ENCODE results near the gene NFIB.

NFIB gene

GRCh38 chr9:14175778-14176177 lies 138.2 kb downstream of the NFIB start:
- Histone ChIP-seq H3K27ac (ENCODE audit: low read depth, low read length) (no peak overlapping the region), H4K5ac (ENCODE audit: low read length) (no peak overlapping the region), H3K79me1 (ENCODE audit: low read length) (no peaks in the 10 kb centered on the region), H3K4me1 (ENCODE audit: control insufficient read depth, low read depth, low read length) (no peaks in the 10 kb centered on the region), H3K9ac (ENCODE audit: low read length) (no peak overlapping the region), H2BK5ac (ENCODE audit: low read length) (no peak overlapping the region), H3K56ac (ENCODE audit: low read length) (no peak overlapping the region), H3K4me2 (ENCODE audit: low read length) (no peak overlapping the region), H2BK120ac (ENCODE audit: low read depth, low read length) (no peak overlapping the region), H3K18ac (ENCODE audit: low read length) (no peak overlapping the region), H3K4ac (ENCODE audit: low read depth, low read length) (no peak overlapping the region), H3K23ac (ENCODE audit: low read length) (no peak overlapping the region), H3K4me3 (ENCODE audit: low read length) (no peak overlapping the region), H3K27me3 (ENCODE audit: insufficient read depth, low read length, poor library complexity) (no peaks in the 10 kb centered on the region), H2BK15ac (replicated peaks; ENCODE audit: low read depth) (no peak overlapping the region), H3K36me3 (ENCODE audit: control insufficient read depth, insufficient read depth, low read length) (no peaks in the 10 kb centered on the region), H3K79me2 (ENCODE audit: control insufficient read depth, insufficient read depth, low read length) (no peaks in the 10 kb centered on the region), H2AK5ac (ENCODE audit: low read length) (no peak overlapping the region), H4K8ac (ENCODE audit: low read depth, low read length) (no peak overlapping the region)
- no CpG with 5 or more reads among the region's 1 CpG for WGBS (ENCODE audit: extremely low coverage, insufficient coverage, low lambda C conversion rate)
- no peak for DNase-seq

GRCh38 chr9:14173713-14174112 lies 140.2 kb downstream of the NFIB start:
- Histone ChIP-seq H3K18ac (ENCODE audit: low read length) (no peak overlapping the region), H3K4me1 (ENCODE audit: control insufficient read depth, low read depth, low read length) (no peaks in the 10 kb centered on the region), H3K4me2 (ENCODE audit: low read length) (no peak overlapping the region), H4K8ac (ENCODE audit: low read depth, low read length) (no peak overlapping the region), H3K27me3 (ENCODE audit: insufficient read depth, low read length, poor library complexity) (no peaks in the 10 kb centered on the region), H3K79me1 (ENCODE audit: low read length) (no peaks in the 10 kb centered on the region), H2AK5ac (ENCODE audit: low read length) (no peak overlapping the region), H3K23ac (ENCODE audit: low read length) (no peak overlapping the region), H2BK5ac (ENCODE audit: low read length) (no peak overlapping the region), H3K9ac (ENCODE audit: low read length) (no peak overlapping the region), H3K4me3 (ENCODE audit: low read length) (no peak overlapping the region), H2BK120ac (ENCODE audit: low read depth, low read length) (no peak overlapping the region), H3K56ac (ENCODE audit: low read length) (no peak overlapping the region), H3K36me3 (ENCODE audit: control insufficient read depth, insufficient read depth, low read length) (no peaks in the 10 kb centered on the region), H3K4ac (ENCODE audit: low read depth, low read length) (no peak overlapping the region), H3K27ac (ENCODE audit: low read depth, low read length) (no peak overlapping the region), H2BK15ac (replicated peaks; ENCODE audit: low read depth) (no peak overlapping the region), H4K5ac (ENCODE audit: low read length) (no peak overlapping the region), H3K79me2 (ENCODE audit: control insufficient read depth, insufficient read depth, low read length) (no peaks in the 10 kb centered on the region)
- no CpG with 5 or more reads among the region's 2 CpGs for WGBS (ENCODE audit: extremely low coverage, insufficient coverage, low lambda C conversion rate)
- DNase-seq = no peak

- no peak overlapping the region for H3K27ac ChIP-seq (ENCODE audit: low read depth, low read length)
- no peak overlapping the region for H3K4ac ChIP-seq (ENCODE audit: low read depth, low read length)
- no peak overlapping the region for H3K4me3 ChIP-seq (ENCODE audit: low read length)
- DNase-seq = no peak
- no peak overlapping the region for H2BK120ac ChIP-seq (ENCODE audit: low read depth, low read length)
- H3K56ac ChIP-seq (ENCODE audit: low read length) = no peak overlapping the region
- H2AK5ac ChIP-seq (ENCODE audit: low read length) = no peak overlapping the region
- H4K5ac ChIP-seq (ENCODE audit: low read length) = no peak overlapping the region
- no peak overlapping the region for H3K18ac ChIP-seq (ENCODE audit: low read length)
- H3K79me2 ChIP-seq (ENCODE audit: control insufficient read depth, insufficient read depth, low read length) = no peaks in the 10 kb centered on the region
- H3K27me3 ChIP-seq (ENCODE audit: insufficient read depth, low read length, poor library complexity) = no peaks in the 10 kb centered on the region
- no peak overlapping the region for H3K23ac ChIP-seq (ENCODE audit: low read length)
- H3K4me1 ChIP-seq (ENCODE audit: control insufficient read depth, low read depth, low read length) = no peaks in the 10 kb centered on the region
- H3K9ac ChIP-seq (ENCODE audit: low read length) = no peak overlapping the region
- H4K8ac ChIP-seq (ENCODE audit: low read depth, low read length) = no peak overlapping the region
- no peaks in the 10 kb centered on the region for H3K79me1 ChIP-seq (ENCODE audit: low read length)
- no peaks in the 10 kb centered on the region for H3K36me3 ChIP-seq (ENCODE audit: control insufficient read depth, insufficient read depth, low read length)
- no peak overlapping the region for H2BK5ac ChIP-seq (ENCODE audit: low read length)
- WGBS (ENCODE audit: extremely low coverage, insufficient coverage, low lambda C conversion rate) = no CpG with 5 or more reads among the region's 5 CpGs
- H3K4me2 ChIP-seq (ENCODE audit: low read length) = no peak overlapping the region
- no peak overlapping the region for H2BK15ac ChIP-seq (replicated peaks; ENCODE audit: low read depth)
Measured at GRCh38 chr9:14170973-14171596, 142.9 kb downstream of the NFIB start.

GRCh38 chr9:14170392-14170931 lies 143.5 kb downstream of the NFIB start:
- no peaks in the 10 kb centered on the region for H3K36me3 ChIP-seq (ENCODE audit: control insufficient read depth, insufficient read depth, low read length)
- H3K79me2 ChIP-seq (ENCODE audit: control insufficient read depth, insufficient read depth, low read length) = no peaks in the 10 kb centered on the region
- H2BK120ac ChIP-seq (ENCODE audit: low read depth, low read length) = no peak overlapping the region
- H3K23ac ChIP-seq (ENCODE audit: low read length) = no peak overlapping the region
- no peak overlapping the region for H2BK15ac ChIP-seq (replicated peaks; ENCODE audit: low read depth)
- H3K27me3 ChIP-seq (ENCODE audit: insufficient read depth, low read length, poor library complexity) = no peaks in the 10 kb centered on the region
- H4K8ac ChIP-seq (ENCODE audit: low read depth, low read length) = no peak overlapping the region
- H3K9ac ChIP-seq (ENCODE audit: low read length) = no peak overlapping the region
- no peak overlapping the region for H3K4ac ChIP-seq (ENCODE audit: low read depth, low read length)
- no peak overlapping the region for H3K27ac ChIP-seq (ENCODE audit: low read depth, low read length)
- no peak overlapping the region for H3K18ac ChIP-seq (ENCODE audit: low read length)
- H3K4me1 ChIP-seq (ENCODE audit: control insufficient read depth, low read depth, low read length) = no peaks in the 10 kb centered on the region
- H3K4me2 ChIP-seq (ENCODE audit: low read length) = no peak overlapping the region
- no peak overlapping the region for H2BK5ac ChIP-seq (ENCODE audit: low read length)
- no peak overlapping the region for H4K5ac ChIP-seq (ENCODE audit: low read length)
- no peak for DNase-seq
- WGBS (ENCODE audit: extremely low coverage, insufficient coverage, low lambda C conversion rate) = no CpG with 5 or more reads among the region's 2 CpGs
- no peak overlapping the region for H3K4me3 ChIP-seq (ENCODE audit: low read length)
- H3K79me1 ChIP-seq (ENCODE audit: low read length) = no peaks in the 10 kb centered on the region
- H3K56ac ChIP-seq (ENCODE audit: low read length) = no peak overlapping the region
- no peak overlapping the region for H2AK5ac ChIP-seq (ENCODE audit: low read length)

GRCh38 chr9:14168381-14168780 lies 145.6 kb downstream of the NFIB start:
- Histone ChIP-seq H3K23ac (ENCODE audit: low read length) (no peak overlapping the region), H3K79me1 (ENCODE audit: low read length) (no peaks in the 10 kb centered on the region), H3K4me1 (ENCODE audit: control insufficient read depth, low read depth, low read length) (no peaks in the 10 kb centered on the region), H2BK120ac (ENCODE audit: low read depth, low read length) (no peak overlapping the region), H2AK5ac (ENCODE audit: low read length) (no peak overlapping the region), H3K36me3 (ENCODE audit: control insufficient read depth, insufficient read depth, low read length) (no peaks in the 10 kb centered on the region), H3K27me3 (ENCODE audit: insufficient read depth, low read length, poor library complexity) (no peaks in the 10 kb centered on the region), H2BK15ac (replicated peaks; ENCODE audit: low read depth) (no peak overlapping the region), H3K4ac (ENCODE audit: low read depth, low read length) (no peak overlapping the region), H4K8ac (ENCODE audit: low read depth, low read length) (no peak overlapping the region), H3K79me2 (ENCODE audit: control insufficient read depth, insufficient read depth, low read length) (no peaks in the 10 kb centered on the region), H4K5ac (ENCODE audit: low read length) (no peak overlapping the region), H3K18ac (ENCODE audit: low read length) (no peak overlapping the region), H3K56ac (ENCODE audit: low read length) (no peak overlapping the region), H2BK5ac (ENCODE audit: low read length) (no peak overlapping the region), H3K27ac (ENCODE audit: low read depth, low read length) (no peak overlapping the region), H3K4me2 (ENCODE audit: low read length) (no peak overlapping the region), H3K9ac (ENCODE audit: low read length) (no peak overlapping the region), H3K4me3 (ENCODE audit: low read length) (no peak overlapping the region)
- DNase-seq = no peak
- no CpG with 5 or more reads among the region's 5 CpGs for WGBS (ENCODE audit: extremely low coverage, insufficient coverage, low lambda C conversion rate)

All from mesendoderm (in vitro differentiated cells).